Esophagus squamous epithelium (tissue), 4 donors: ENCODE data around the gene PEX26.
"Not testable (repeated sequence)": the region's sequence is repeated elsewhere in the genome, so short reads cannot be mapped to it uniquely, and the experiment has no call there.

Experiments
- POLR2A ChIP-seq, 4 donors: fragments of 450-650 bp; IDR thresholded peaks; one replicate each; pipeline ENCODE4 v1.6.1; 2017; ENCODE audit warnings: antibody characterized with exemption in 4 of 4, mild to moderate bottlenecking in 4 of 4, moderate library complexity in 3 of 4
- TF ChIP-seq, protein P1 (sequence below), 6 experiments: fragments of 450-650 bp in 4 of 6; fragments of 200-600 bp in 2 of 6; sonication (generic) in 2 of 6; IDR thresholded peaks; one replicate each; pipeline ENCODE4 v1.5.1; 2016 to 2019; ENCODE audit warnings: antibody characterized with exemption in 6 of 6, mild to moderate bottlenecking in 4 of 6, moderate library complexity in 4 of 6

DNA sequence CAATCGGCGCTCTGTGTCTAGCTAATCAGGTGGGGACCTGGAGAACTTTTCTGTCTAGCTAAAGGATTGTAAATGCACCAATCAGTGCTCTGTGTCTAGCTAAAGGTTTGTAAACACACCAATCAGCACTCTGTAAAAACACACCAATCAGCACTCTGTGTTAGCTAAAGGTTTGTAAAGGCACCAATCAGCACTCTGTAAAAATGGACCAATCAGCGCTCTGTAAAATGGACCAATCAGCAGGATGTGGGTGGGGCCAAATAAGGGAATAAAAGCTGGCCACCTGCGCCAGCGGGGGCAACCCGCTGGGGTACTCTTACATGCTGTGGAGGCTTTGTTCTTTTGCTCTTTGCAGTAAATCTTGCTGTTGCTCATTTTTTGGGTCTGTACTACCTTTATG, 63.2 kb downstream of the PEX26 start:
- TF ChIP-seq POLR2A (IDR thresholded peaks at IDR 0.05), result not testable (repeated sequence)
- TF ChIP-seq, protein P1, sequence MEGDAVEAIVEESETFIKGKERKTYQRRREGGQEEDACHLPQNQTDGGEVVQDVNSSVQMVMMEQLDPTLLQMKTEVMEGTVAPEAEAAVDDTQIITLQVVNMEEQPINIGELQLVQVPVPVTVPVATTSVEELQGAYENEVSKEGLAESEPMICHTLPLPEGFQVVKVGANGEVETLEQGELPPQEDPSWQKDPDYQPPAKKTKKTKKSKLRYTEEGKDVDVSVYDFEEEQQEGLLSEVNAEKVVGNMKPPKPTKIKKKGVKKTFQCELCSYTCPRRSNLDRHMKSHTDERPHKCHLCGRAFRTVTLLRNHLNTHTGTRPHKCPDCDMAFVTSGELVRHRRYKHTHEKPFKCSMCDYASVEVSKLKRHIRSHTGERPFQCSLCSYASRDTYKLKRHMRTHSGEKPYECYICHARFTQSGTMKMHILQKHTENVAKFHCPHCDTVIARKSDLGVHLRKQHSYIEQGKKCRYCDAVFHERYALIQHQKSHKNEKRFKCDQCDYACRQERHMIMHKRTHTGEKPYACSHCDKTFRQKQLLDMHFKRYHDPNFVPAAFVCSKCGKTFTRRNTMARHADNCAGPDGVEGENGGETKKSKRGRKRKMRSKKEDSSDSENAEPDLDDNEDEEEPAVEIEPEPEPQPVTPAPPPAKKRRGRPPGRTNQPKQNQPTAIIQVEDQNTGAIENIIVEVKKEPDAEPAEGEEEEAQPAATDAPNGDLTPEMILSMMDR (IDR thresholded peaks at IDR 0.05), result not testable (repeated sequence)
